ENCODE results near the gene HOXB4. TPM values are rescaled to one million over a fixed set of nuclear protein-coding genes. Genes with fewer than 3 reads are reported as not detected.

HOXB4 gene
- total RNA-seq, 1 donor = 0.36 TPM

DNA sequence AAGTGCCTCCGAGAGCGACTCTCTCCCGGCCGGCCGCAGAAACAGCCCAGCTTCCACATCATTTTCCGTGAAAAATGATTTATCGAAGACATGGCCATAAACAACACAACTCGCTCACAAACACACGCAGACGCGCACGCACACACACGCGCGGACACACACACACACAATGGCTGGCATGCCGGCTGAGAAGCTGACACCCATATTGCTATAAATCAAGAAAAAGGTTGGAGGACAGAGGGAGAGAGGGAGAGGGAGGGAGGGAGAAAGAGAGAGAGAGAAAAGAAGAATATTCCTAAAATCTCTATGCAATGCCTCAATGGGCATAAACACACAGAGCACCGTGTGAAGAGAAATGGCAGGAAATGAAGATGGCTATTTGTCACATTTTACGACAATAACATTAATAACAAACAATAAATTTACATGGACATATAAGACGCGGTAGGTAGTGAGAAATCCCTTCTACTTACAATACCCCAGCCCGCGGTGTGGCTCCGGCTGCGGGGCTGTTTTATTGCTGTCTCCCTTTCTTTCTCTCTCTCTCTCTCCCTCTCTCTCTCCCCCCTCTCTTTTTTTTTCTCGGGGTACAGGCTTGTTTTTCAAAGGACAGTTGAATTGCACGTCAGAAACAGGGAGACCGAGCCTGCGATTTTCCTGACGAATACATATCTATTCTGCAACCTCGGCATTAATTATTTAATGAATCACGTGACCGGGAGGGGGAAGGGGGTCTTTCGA is 9.5 kb downstream of the HOXB4 start:
- no peaks in the 10 kb centered on the region for H3K79me2 ChIP-seq (ENCODE audit: insufficient read depth, low read length)
- H3K4me2 ChIP-seq (ENCODE audit: insufficient read depth, low read length) = no peak overlapping the region
- no peaks in the 10 kb centered on the region for H4K20me1 ChIP-seq (ENCODE audit: insufficient read depth, low read length)
- H2AFZ ChIP-seq (ENCODE audit: low read length) = no peak overlapping the region
- no peak overlapping the region for H3K27ac ChIP-seq (ENCODE audit: low read depth, low read length)
- no peak for DNase-seq (ENCODE audit: insufficient read length, low spot score, missing footprints)
- no peaks in the 10 kb centered on the region for H3K9me3 ChIP-seq (ENCODE audit: low read depth, low read length)
- no peaks in the 10 kb centered on the region for H3K36me3 ChIP-seq (ENCODE audit: insufficient read depth, low read length)
- H3K4me1 ChIP-seq (ENCODE audit: insufficient read depth, low read length) = no peaks in the 10 kb centered on the region
- no peak for TF ChIP-seq CTCF (IDR thresholded peaks at IDR 0.05; ENCODE audit: extremely low read depth, low read depth, low read length)
- peaks cover 96% of the 10 kb centered on the region for H3K27me3 ChIP-seq (ENCODE audit: insufficient read depth, low read length)
- H3K4me3 ChIP-seq (ENCODE audit: insufficient read depth, low read length) = no peak overlapping the region

GRCh38 chr17:48567646-48568354 is 10.3 kb downstream of the HOXB4 start:
- Histone ChIP-seq H3K36me3 (ENCODE audit: insufficient read depth, low read length) (no peaks in the 10 kb centered on the region), H3K27me3 (ENCODE audit: insufficient read depth, low read length) (peaks cover 96% of the 10 kb centered on the region), H3K9me3 (ENCODE audit: low read depth, low read length) (no peaks in the 10 kb centered on the region), H3K4me1 (ENCODE audit: insufficient read depth, low read length) (no peaks in the 10 kb centered on the region), H2AFZ (ENCODE audit: low read length) (no peak overlapping the region), H4K20me1 (ENCODE audit: insufficient read depth, low read length) (no peaks in the 10 kb centered on the region), H3K4me2 (ENCODE audit: insufficient read depth, low read length) (no peak overlapping the region), H3K79me2 (ENCODE audit: insufficient read depth, low read length) (no peaks in the 10 kb centered on the region), H3K4me3 (ENCODE audit: insufficient read depth, low read length) (no peak overlapping the region), H3K27ac (ENCODE audit: low read depth, low read length) (no peak overlapping the region)
- no peak for TF ChIP-seq CTCF (IDR thresholded peaks at IDR 0.05; ENCODE audit: extremely low read depth, low read depth, low read length)
- no peak for DNase-seq (ENCODE audit: insufficient read length, low spot score, missing footprints)

GRCh38 chr17:48567209-48567608 is 10.9 kb downstream of the HOXB4 start:
- Histone ChIP-seq H3K4me2 (ENCODE audit: insufficient read depth, low read length) (no peak overlapping the region), H3K27ac (ENCODE audit: low read depth, low read length) (no peak overlapping the region), H3K79me2 (ENCODE audit: insufficient read depth, low read length) (no peaks in the 10 kb centered on the region), H3K9me3 (ENCODE audit: low read depth, low read length) (no peaks in the 10 kb centered on the region), H3K27me3 (ENCODE audit: insufficient read depth, low read length) (peaks cover 94% of the 10 kb centered on the region), H3K36me3 (ENCODE audit: insufficient read depth, low read length) (no peaks in the 10 kb centered on the region), H2AFZ (ENCODE audit: low read length) (no peak overlapping the region), H3K4me3 (ENCODE audit: insufficient read depth, low read length) (no peak overlapping the region), H3K4me1 (ENCODE audit: insufficient read depth, low read length) (no peaks in the 10 kb centered on the region), H4K20me1 (ENCODE audit: insufficient read depth, low read length) (no peaks in the 10 kb centered on the region)
- DNase-seq (ENCODE audit: insufficient read length, low spot score, missing footprints) = no peak
- no peak for TF ChIP-seq CTCF (IDR thresholded peaks at IDR 0.05; ENCODE audit: extremely low read depth, low read depth, low read length)

- TF ChIP-seq CTCF (IDR thresholded peaks at IDR 0.05; ENCODE audit: extremely low read depth, low read depth, low read length) = no peak
- no peak overlapping the region for H3K4me3 ChIP-seq (ENCODE audit: insufficient read depth, low read length)
- no peaks in the 10 kb centered on the region for H3K36me3 ChIP-seq (ENCODE audit: insufficient read depth, low read length)
- no peak overlapping the region for H2AFZ ChIP-seq (ENCODE audit: low read length)
- no peaks in the 10 kb centered on the region for H3K9me3 ChIP-seq (ENCODE audit: low read depth, low read length)
- no peaks in the 10 kb centered on the region for H3K79me2 ChIP-seq (ENCODE audit: insufficient read depth, low read length)
- H3K27ac ChIP-seq (ENCODE audit: low read depth, low read length) = no peak overlapping the region
- no peak for DNase-seq (ENCODE audit: insufficient read length, low spot score, missing footprints)
- no peak overlapping the region for H3K4me2 ChIP-seq (ENCODE audit: insufficient read depth, low read length)
- H3K27me3 ChIP-seq (ENCODE audit: insufficient read depth, low read length) = peaks cover 94% of the 10 kb centered on the region
- no peaks in the 10 kb centered on the region for H3K4me1 ChIP-seq (ENCODE audit: insufficient read depth, low read length)
- H4K20me1 ChIP-seq (ENCODE audit: insufficient read depth, low read length) = no peaks in the 10 kb centered on the region
Measured at GRCh38 chr17:48566717-48567116, 11.4 kb downstream of the HOXB4 start.
